Fibroblast of pulmonary artery (primary cell): ENCODE measurements around the gene PAWR.
"Not testable (repeated sequence)": the region's sequence is repeated elsewhere in the genome, so short reads cannot be mapped to it uniquely, and the experiment has no call there.

ENCODE experiments used
- DNase-seq: peaks from one replicate; pipeline ENCODE4 v3.0.0-alpha.2; 2010; ENCODE audit warnings: low read depth
- H3K4me3 ChIP-seq: replicated peaks from 2 replicates; pipeline ENCODE4 v1.5.1; 2011; ENCODE audit warnings: low read depth, mild to moderate bottlenecking, control low read depth, low read length, moderate library complexity
- TF ChIP-seq, protein P1 (sequence below): IDR thresholded peaks from 2 replicates; pipeline ENCODE4 v1.5.1; 2011; ENCODE audit warnings: mild to moderate bottlenecking, control low read depth, low read length, inconsistent platforms; ENCODE audit errors: missing control alignments

The PAWR gene

DNA sequence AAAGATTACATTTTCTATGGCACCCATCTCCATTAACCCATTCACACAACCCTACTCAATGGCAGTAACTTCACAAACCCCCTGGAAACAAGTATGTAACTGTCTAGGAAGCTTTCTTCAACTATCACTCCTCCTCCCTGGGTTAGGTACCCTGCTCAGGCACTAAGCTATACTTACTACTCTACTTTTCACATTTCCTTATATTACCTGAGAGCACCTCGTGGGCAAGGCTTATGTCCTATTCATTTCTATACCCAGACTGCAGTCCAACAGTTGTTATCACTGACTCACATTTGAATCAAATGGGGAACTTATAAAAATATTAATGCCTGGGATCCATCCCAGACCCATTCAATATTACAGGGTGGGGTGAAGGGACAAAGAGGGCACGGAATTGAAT, 4.6 kb downstream of the PAWR start:
- TF ChIP-seq, protein P1, sequence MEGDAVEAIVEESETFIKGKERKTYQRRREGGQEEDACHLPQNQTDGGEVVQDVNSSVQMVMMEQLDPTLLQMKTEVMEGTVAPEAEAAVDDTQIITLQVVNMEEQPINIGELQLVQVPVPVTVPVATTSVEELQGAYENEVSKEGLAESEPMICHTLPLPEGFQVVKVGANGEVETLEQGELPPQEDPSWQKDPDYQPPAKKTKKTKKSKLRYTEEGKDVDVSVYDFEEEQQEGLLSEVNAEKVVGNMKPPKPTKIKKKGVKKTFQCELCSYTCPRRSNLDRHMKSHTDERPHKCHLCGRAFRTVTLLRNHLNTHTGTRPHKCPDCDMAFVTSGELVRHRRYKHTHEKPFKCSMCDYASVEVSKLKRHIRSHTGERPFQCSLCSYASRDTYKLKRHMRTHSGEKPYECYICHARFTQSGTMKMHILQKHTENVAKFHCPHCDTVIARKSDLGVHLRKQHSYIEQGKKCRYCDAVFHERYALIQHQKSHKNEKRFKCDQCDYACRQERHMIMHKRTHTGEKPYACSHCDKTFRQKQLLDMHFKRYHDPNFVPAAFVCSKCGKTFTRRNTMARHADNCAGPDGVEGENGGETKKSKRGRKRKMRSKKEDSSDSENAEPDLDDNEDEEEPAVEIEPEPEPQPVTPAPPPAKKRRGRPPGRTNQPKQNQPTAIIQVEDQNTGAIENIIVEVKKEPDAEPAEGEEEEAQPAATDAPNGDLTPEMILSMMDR = no peak
- DNase-seq = no peak
- no peak overlapping the region for H3K4me3 ChIP-seq

DNA sequence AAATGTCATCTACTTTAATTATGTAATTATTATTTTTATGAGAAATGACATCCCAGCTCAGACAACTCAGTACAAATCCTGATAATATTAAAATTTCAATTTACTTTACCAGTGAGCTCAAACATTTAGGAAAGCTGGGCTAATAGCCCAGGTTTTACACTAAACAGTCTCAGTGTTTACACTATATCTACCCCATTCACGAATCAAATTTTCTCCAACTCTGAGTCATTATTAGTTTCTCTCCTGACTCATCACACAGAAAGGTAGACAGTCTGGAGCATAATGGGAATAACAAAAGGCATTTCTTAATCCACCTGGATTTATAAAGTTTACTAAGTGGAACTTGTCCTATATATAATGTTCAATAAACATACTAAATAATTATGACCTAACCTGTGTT, 5.7 kb downstream of the PAWR start:
- peak; percentile 57 for DNase-seq
- no peak overlapping the region for H3K4me3 ChIP-seq
- TF ChIP-seq, protein P1 = no peak

DNA sequence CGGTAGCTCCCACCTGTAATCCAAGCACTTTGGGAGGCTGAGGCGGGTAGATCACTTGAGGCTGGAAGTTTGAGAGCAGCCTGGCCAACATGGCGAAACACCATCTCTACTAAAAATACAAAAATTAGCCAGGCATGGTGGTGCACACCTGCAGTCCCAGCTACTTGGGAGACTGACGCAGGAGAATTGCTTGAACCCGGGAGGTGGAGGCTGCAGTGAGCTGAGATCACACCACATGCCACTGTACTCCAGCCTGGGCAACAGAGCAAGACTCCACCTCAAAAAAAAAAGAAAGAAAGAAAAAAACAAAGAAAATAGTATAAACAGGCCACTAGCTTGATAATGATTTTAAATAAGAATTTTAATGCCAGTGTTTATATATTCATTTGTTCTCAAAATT, 6.4 kb downstream of the PAWR start:
- DNase-seq, H3K4me3 ChIP-seq: not testable (repeated sequence)

DNA sequence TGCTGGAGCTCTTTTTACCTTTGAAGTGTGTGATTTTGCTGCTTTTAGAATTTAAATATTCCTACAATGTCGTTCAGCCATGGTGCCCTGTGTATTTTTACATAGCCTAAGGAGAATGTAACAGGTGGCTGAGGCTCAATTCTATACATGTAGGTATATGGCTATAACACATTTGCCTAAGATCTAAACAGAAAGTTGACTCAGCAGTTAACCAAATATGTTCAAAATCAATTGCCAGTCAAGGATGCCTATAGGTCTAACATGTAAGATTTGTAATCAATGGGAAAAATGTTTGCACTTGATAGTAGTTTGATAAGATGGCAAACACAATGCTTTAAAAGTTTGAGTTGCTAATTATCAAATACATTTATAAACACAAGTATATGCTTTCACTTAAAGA, 8.2 kb downstream of the PAWR start:
- no peak for DNase-seq
- TF ChIP-seq, protein P1 = no peak
- no peak overlapping the region for H3K4me3 ChIP-seq

DNA sequence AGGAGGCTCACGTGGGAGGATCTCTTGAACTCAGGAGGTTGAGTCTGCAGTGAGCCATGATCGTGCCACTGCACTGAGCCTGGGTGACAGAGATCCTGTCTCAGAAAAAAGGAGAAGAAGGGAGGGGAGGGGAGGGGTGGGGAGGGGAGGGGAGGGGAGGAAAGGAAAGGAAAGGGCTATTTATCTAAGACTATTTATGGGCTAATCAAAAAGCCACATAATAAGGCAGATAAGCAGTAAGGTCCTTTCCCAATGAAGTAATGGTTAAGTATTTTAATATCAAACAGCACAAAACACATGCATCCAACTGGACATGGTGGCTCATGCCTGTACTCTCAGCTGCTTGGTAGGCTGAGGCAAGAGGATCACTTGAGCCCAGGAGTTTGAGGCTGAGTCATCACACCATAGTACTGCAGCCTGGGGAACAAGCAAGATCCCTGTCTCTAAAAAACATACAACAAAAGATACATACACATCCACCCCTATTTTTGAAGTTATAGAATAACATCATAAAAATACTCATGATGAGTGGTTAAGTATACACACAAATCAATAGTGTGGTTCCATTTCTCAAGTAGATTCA, 9.7 kb downstream of the PAWR start:
- peak; percentile 54 for DNase-seq

DNA sequence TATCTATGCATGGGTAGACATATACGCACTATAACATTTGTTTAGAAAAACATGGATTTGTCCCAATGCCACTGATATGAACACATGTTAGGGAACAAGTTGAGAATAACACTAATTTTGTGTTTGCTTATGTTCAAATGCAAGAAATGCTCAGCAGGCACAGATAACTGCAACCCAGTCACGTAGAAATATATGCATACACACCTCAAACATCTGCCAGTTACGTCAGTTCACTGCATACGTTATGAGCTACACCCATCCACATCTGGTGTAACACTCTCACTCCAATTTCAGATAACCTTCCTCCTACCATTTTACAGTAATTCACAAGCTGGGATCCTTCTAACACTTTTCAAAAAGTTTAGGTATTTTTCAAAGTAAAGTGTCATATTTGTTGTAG, 10.7 kb downstream of the PAWR start:
- DNase-seq = no peak
- TF ChIP-seq, protein P1 = no peak
- no peak overlapping the region for H3K4me3 ChIP-seq

More for the DNA sequence above, 9.7 kb downstream of the PAWR start:
- TF ChIP-seq, protein P1 = no peak
- no peak overlapping the region for H3K4me3 ChIP-seq

DNA sequence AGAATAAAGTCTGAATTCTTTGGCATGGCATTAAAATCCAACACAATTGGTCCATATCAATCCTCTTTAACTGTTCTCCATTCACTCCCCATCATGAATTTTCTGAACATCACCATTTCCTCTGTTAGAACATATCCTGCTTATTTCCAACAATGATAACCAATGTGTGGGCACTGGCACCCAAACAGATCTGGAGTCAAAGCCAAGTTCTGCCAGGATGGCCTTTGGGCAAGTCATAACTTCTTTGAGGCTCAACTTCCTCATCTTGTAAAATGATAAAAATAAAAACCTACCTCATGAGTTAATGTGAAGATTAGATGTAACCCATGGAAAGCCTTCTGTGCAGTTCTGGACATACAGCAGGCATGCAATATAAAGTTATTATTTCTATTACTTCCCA, 12.5 kb downstream of the PAWR start:
- TF ChIP-seq, protein P1 = no peak
- no peak for DNase-seq
- no peak overlapping the region for H3K4me3 ChIP-seq
